ENCODE data around the gene STK24. TPM values are rescaled to one million over a fixed set of nuclear protein-coding genes. Genes with fewer than 3 reads are reported as not detected.

Gene STK24
- total RNA-seq, 4 donors from 2014 or later = 28.7 to 68.4 (median 49.4) TPM

DNA sequence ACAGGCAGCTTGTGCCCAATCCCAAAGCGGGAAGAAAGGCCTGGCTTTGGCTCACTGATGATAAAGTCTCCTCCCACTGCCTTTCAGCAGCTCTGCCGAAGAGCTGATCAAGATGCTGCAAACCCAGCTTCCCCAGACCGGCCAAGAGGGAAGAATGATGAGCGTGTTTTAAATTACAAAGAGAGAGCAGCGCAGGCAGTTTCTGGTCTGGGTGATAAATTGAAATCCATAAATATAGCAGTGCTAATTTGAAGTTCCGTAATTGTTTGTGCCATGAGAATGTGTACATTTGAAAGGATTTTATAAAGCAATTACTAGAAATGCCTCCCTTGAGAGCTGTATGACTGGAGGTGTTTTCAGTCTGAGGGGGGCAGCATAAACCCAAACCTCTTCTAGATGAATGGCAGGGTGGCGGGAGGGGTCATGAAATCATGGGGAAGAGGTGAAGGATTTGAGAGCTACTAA is 171.8 kb downstream of the STK24 start:
- no peak for ATAC-seq
- TF ChIP-seq, protein P1, sequence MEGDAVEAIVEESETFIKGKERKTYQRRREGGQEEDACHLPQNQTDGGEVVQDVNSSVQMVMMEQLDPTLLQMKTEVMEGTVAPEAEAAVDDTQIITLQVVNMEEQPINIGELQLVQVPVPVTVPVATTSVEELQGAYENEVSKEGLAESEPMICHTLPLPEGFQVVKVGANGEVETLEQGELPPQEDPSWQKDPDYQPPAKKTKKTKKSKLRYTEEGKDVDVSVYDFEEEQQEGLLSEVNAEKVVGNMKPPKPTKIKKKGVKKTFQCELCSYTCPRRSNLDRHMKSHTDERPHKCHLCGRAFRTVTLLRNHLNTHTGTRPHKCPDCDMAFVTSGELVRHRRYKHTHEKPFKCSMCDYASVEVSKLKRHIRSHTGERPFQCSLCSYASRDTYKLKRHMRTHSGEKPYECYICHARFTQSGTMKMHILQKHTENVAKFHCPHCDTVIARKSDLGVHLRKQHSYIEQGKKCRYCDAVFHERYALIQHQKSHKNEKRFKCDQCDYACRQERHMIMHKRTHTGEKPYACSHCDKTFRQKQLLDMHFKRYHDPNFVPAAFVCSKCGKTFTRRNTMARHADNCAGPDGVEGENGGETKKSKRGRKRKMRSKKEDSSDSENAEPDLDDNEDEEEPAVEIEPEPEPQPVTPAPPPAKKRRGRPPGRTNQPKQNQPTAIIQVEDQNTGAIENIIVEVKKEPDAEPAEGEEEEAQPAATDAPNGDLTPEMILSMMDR (IDR thresholded peaks at IDR 0.05 in 4 of 5, conservative IDR thresholded peaks at IDR 0.05 in 1 of 5) = no peak
- no peak for TF ChIP-seq POLR2A (IDR thresholded peaks at IDR 0.05)
- no peak overlapping the region for H3K4me3 ChIP-seq
- no peaks in the 10 kb centered on the region for H3K27me3 ChIP-seq
- no peak for DNase-seq
- intact Hi-C loops (cut with DNase I; ENCODE audit: low total_unique reads) (loop anchor here (10.0 kb wide), 1 partner anchor 270 kb away; no protein-coding TSS in a partner anchor), in situ Hi-C loops (cut with MboI; ENCODE audit: low sequenced_read_pairs in 4 of 4) (loop anchor here in 1 of 4 donors (25.0 kb wide), 1 partner anchor 543 kb away; no protein-coding TSS in a partner anchor)
- no peaks in the 10 kb centered on the region for H3K9me3 ChIP-seq
- no peaks in the 10 kb centered on the region for H3K4me1 ChIP-seq
- no peaks in the 10 kb centered on the region for H3K36me3 ChIP-seq
- no peak overlapping the region for H3K27ac ChIP-seq

DNA sequence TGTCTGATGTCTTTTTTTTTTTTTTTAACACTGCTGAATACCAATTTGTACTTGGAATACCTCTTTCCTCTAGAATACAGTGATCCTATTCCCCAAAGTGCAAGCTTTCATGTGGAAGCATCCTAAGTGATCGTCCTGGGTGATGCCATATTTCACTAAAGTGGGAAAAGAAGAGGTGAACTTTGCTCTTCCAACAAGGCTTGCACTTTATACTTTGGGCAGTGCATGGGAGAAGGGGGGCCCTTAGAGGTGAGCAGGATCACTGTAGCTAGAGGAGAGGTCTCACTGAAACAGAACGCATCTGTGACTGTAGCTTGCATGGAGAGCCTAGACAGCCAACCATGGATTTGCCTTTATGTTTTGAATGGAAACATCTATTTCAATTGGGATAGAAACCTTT is 173.8 kb downstream of the STK24 start:
- no peaks in the 10 kb centered on the region for H3K9me3 ChIP-seq
- H3K36me3 ChIP-seq = no peaks in the 10 kb centered on the region
- intact Hi-C loops (cut with DNase I; ENCODE audit: low total_unique reads) = loop anchor here (10.0 kb wide), 1 partner anchor 268 kb away; no protein-coding TSS in a partner anchor
- in situ Hi-C loops (cut with MboI; ENCODE audit: low sequenced_read_pairs in 4 of 4) = loop anchor here in 1 of 4 donors (25.0 kb wide), 1 partner anchor 541 kb away; no protein-coding TSS in a partner anchor
- no peak for DNase-seq
- no peak for TF ChIP-seq POLR2A (IDR thresholded peaks at IDR 0.05)
- TF ChIP-seq, protein P1 (IDR thresholded peaks at IDR 0.05 in 4 of 5, conservative IDR thresholded peaks at IDR 0.05 in 1 of 5) = no peak
- no peaks in the 10 kb centered on the region for H3K27me3 ChIP-seq
- no peaks in the 10 kb centered on the region for H3K4me1 ChIP-seq
- no peak for ATAC-seq
- H3K27ac ChIP-seq = no peak overlapping the region
- no peak overlapping the region for H3K4me3 ChIP-seq

DNA sequence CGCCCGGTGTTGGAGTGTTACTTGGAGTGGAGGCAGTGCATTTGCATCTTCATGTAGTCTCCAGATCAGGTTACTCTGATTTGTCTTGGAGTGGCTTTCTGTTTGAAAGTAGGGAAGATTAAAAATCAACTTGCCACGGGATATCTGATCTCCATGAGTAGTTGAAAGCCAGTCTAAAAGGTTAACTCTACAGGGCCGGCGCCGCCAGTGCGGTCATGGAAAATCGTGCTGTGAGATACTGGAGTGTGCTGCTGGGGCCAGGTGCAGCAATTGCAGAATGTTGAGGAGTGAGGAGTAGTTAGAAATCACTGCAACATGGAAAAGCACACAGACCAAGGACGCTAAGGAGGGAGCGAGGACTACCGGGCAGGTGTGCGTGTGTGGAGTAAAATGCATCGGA is 175.0 kb downstream of the STK24 start:
- H3K27me3 ChIP-seq = no peaks in the 10 kb centered on the region
- no peak for DNase-seq
- no peaks in the 10 kb centered on the region for H3K4me1 ChIP-seq
- no peak for ATAC-seq
- in situ Hi-C loops (cut with MboI; ENCODE audit: low sequenced_read_pairs in 4 of 4) = loop anchor here in 1 of 4 donors (25.0 kb wide), 1 partner anchor 540 kb away; no protein-coding TSS in a partner anchor
- H3K4me3 ChIP-seq = no peak overlapping the region
- H3K9me3 ChIP-seq = no peaks in the 10 kb centered on the region
- no peak overlapping the region for H3K27ac ChIP-seq
- TF ChIP-seq, protein P1 (IDR thresholded peaks at IDR 0.05 in 4 of 5, conservative IDR thresholded peaks at IDR 0.05 in 1 of 5) = no peak
- TF ChIP-seq POLR2A (IDR thresholded peaks at IDR 0.05) = no peak
- intact Hi-C loops (cut with DNase I; ENCODE audit: low total_unique reads) = loop anchor here (10.0 kb wide), 1 partner anchor 267 kb away; no protein-coding TSS in a partner anchor
- no peaks in the 10 kb centered on the region for H3K36me3 ChIP-seq

DNA sequence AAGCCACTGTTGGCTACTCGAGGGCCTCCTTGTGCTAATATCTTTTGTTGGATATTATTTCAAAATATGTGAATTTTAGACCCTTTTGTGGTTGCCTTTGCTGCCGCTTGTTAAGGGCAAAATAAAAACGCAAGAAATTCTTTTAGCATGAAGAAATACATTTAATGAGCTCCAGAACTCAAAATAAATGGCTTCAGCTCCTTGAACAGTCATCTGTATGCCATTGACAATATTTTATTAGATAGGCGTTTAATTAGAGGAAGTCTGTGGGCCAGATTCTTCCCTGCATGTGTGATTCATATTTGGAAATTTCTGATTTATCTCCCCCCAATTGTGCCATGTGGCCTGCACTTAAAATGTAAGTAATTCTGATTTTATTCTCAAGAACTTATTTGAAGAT is 177.2 kb downstream of the STK24 start:
- no peak overlapping the region for H3K4me3 ChIP-seq
- ATAC-seq (no peak), DNase-seq (no peak)
- no peaks in the 10 kb centered on the region for H3K4me1 ChIP-seq
- no peaks in the 10 kb centered on the region for H3K9me3 ChIP-seq
- in situ Hi-C loops (cut with MboI; ENCODE audit: low sequenced_read_pairs in 4 of 4) = loop anchor here in 1 of 4 donors (25.0 kb wide), 1 partner anchor 537 kb away; no protein-coding TSS in a partner anchor
- intact Hi-C loops (cut with DNase I; ENCODE audit: low total_unique reads) = loop anchor here (10.0 kb wide), 1 partner anchor 265 kb away; no protein-coding TSS in a partner anchor
- TF ChIP-seq, protein P1 (IDR thresholded peaks at IDR 0.05 in 4 of 5, conservative IDR thresholded peaks at IDR 0.05 in 1 of 5) = no peak
- TF ChIP-seq POLR2A (IDR thresholded peaks at IDR 0.05) = no peak
- no peaks in the 10 kb centered on the region for H3K27me3 ChIP-seq
- H3K36me3 ChIP-seq = no peaks in the 10 kb centered on the region
- H3K27ac ChIP-seq = no peak overlapping the region

Data from gastrocnemius medialis (tissue), 4 donors.